Large intestine (tissue), 3 donors: ENCODE results near the gene CHST15. TPM values are rescaled to one million over a fixed set of nuclear protein-coding genes. Genes with fewer than 3 reads are reported as not detected.

ENCODE experiments used
- DNase-seq, 2 donors: peaks; one replicate each; pipeline versions ENCODE4 v3.0.0 to v3.0.0-alpha.2; 2013
- H3K27ac ChIP-seq: one replicate; pipeline ENCODE4 v1.5.1; 2013; ENCODE audit warnings: low read length
- H3K27me3 ChIP-seq: 2 replicates; pipeline ENCODE4 v1.6.1; 2013; ENCODE audit warnings: low read length; ENCODE audit not compliant: control insufficient read depth, insufficient read depth
- H3K36me3 ChIP-seq: 2 replicates; pipeline ENCODE4 v1.6.1; 2013; ENCODE audit warnings: low read length; ENCODE audit not compliant: control insufficient read depth, insufficient read depth
- H3K4me1 ChIP-seq: one replicate; pipeline ENCODE4 v1.6.1; 2013; ENCODE audit warnings: low read length; ENCODE audit not compliant: control insufficient read depth, insufficient read depth
- H3K4me3 ChIP-seq: one replicate; pipeline ENCODE4 v1.5.1; 2013; ENCODE audit warnings: low read length
- H3K9me3 ChIP-seq: one replicate; pipeline ENCODE4 v1.6.1; 2013; ENCODE audit warnings: mild to moderate bottlenecking, low read depth, low read length, moderate library complexity; ENCODE audit not compliant: control insufficient read depth
- WGBS: methylation state at CpG from one replicate; pipeline ENCODE4 v1.1.5; 2013; ENCODE audit warnings: low lambda C conversion rate; ENCODE audit not compliant: insufficient coverage; 5-methylcytosine and 5-hydroxymethylcytosine counted together
- polyA plus RNA-seq: library from polyadenylated mRNA; unstranded; fragments of 120-200 nt; gene quantifications from one replicate; pipeline ENCODE4 v1.2.1, GENCODE V29; 2013

The CHST15 gene
- polyA plus RNA-seq, 1 donor = 9.4 TPM

DNA sequence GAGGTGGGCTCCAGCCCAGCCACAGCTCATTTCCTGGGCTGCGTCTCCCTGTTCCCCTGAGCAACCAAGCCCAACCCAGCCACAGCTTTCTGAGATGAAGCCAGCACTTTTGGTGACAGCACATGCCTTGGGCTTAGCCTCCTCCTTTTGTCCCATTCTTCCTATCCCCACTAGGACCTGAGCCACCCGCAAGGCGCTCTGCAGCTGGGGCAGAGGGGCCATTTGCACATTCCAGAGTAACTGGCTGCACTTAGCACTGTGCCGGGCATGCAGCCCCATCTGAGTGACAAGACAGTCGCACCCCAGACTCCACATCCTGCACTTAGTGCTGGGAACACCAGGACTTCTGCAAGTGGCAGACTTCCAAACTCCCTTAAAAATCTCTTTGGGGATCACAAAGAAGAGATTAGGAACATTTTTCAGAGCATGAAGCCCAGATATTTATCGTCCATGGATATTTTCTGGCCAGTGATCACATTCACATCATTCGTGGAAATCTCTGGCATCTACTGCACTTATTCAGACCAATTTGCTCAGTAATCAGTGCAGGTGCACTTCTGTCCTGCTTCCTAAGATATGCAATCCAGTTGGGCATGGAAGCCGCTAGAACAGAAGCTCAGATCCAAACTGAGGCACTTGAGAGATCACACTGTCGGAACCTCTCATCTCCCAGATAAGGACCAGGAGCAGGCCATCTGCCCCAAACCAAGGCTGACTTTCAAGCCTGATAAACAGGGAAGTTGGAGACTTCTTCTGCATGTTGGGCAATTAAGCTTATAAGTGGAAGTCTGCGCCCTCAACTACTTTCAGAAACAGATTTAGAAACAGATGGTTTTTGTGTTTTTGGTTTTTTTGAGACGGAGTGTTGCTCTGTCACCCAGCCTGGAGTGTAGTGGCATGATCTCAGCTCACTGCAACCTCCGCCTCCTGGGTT is 26.4 kb downstream of the CHST15 start:
- H3K27ac ChIP-seq = no peak overlapping the region
- H3K4me1 ChIP-seq = peaks cover 19% of the 10 kb centered on the region
- no peaks in the 10 kb centered on the region for H3K36me3 ChIP-seq
- H3K27me3 ChIP-seq = peaks cover 7% of the 10 kb centered on the region
- 86% methylated on average over 1 of the region's 12 CpGs for WGBS
- H3K9me3 ChIP-seq = no peaks in the 10 kb centered on the region
- no peak for DNase-seq
- H3K4me3 ChIP-seq = no peak overlapping the region

DNA sequence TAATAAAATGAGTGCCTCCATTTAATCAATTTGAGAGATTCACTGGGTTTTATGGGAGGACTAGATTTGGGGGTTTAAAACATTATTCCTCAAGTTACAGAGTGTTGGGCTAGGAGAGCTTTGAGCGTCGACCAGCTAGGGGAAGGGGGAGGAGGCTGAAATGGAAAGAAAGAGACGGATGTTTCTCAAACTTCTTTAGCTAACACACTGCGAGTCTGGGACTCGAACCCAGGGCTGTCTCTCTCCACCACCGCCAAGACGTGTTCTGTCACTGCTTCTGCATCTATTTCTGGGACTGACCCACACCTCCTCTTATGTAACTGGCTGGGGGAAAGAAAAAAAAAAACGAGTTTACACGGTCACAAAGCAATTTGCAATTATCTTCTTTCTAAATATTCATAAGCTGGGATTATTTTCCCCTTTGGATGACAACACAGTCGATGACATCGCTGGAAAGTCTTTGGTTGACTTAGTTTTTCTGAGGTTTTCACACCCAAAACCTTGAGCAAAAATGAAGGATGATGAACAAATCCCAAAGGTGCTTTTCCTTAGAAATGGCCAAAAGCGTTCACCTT is 27.2 kb downstream of the CHST15 start:
- Histone ChIP-seq H3K27me3 (peaks cover 7% of the 10 kb centered on the region), H3K27ac (no peak overlapping the region), H3K9me3 (no peaks in the 10 kb centered on the region), H3K4me3 (no peak overlapping the region), H3K36me3 (no peaks in the 10 kb centered on the region), H3K4me1 (peaks cover 20% of the 10 kb centered on the region)
- DNase-seq = no peak
- WGBS = 63% methylated on average over 3 of the region's 12 CpGs

GRCh38 chr10:124065382-124066125 is 27.8 kb downstream of the CHST15 start:
- no peak overlapping the region for H3K4me3 ChIP-seq
- no peaks in the 10 kb centered on the region for H3K9me3 ChIP-seq
- H3K36me3 ChIP-seq = no peaks in the 10 kb centered on the region
- peak in 1 of 2 donors; percentile 17 for DNase-seq
- H3K4me1 ChIP-seq = peaks cover 20% of the 10 kb centered on the region
- 77% methylated on average over 3 of the region's 12 CpGs for WGBS
- H3K27me3 ChIP-seq = peaks cover 7% of the 10 kb centered on the region
- no peak overlapping the region for H3K27ac ChIP-seq

DNA sequence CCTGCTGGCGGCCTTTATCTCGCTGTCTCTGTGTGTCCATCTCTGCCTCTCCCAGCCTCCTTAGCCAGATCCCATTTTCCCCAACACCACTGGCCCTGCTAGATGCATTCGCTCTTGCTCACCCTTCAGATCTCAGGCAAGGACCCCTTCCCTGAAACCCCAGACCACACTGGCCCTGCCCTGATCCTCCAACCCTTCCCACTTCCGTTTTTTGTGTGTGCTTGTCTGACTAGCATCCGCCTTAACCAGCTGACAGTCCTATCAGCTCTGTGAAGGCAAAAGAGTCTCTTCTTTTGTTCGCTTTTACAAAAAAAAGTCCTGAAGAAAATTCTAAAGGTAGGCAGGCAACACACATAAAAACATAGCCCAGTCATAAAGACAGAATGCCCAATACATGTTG is 28.7 kb downstream of the CHST15 start:
- H3K4me1 ChIP-seq = peaks cover 20% of the 10 kb centered on the region
- no peak for DNase-seq
- no peak overlapping the region for H3K27ac ChIP-seq
- H3K27me3 ChIP-seq = peaks cover 7% of the 10 kb centered on the region
- H3K36me3 ChIP-seq = no peaks in the 10 kb centered on the region
- no CpG with 5 or more reads among the region's 6 CpGs for WGBS
- H3K4me3 ChIP-seq = no peak overlapping the region
- no peaks in the 10 kb centered on the region for H3K9me3 ChIP-seq

GRCh38 chr10:124063750-124064603 is 29.4 kb downstream of the CHST15 start:
- H3K9me3 ChIP-seq = no peaks in the 10 kb centered on the region
- peak in 1 of 2 donors; percentile 22 for DNase-seq
- peak overlapping the region; percentile 8 for H3K27ac ChIP-seq
- peaks cover 20% of the 10 kb centered on the region for H3K4me1 ChIP-seq
- H3K4me3 ChIP-seq = no peak overlapping the region
- no peaks in the 10 kb centered on the region for H3K36me3 ChIP-seq
- H3K27me3 ChIP-seq = peaks cover 7% of the 10 kb centered on the region
- WGBS = 21% methylated on average over 3 of the region's 18 CpGs

DNA sequence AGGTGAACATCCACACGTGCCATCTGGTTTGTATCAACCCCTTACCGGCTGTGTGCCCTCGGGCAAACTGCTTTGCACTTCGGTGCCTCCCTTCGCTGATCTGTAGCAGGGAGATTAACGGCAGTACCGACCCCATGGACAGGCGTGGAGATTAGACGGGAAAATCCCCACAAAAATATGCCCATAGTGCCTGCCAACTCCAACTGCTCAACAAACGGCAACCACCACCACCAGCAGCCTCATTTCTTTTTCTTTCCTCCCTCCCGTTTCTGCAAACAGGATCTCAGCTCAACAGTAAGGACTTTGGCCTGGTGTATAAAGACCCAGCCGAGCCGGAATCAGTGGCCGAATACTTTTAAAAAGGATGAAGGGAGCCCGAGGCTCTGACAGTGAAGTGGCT is 31.0 kb downstream of the CHST15 start:
- Histone ChIP-seq H3K4me1 (peaks cover 20% of the 10 kb centered on the region), H3K27me3 (peaks cover 7% of the 10 kb centered on the region), H3K4me3 (no peak overlapping the region), H3K9me3 (no peaks in the 10 kb centered on the region), H3K27ac (no peak overlapping the region), H3K36me3 (no peaks in the 10 kb centered on the region)
- DNase-seq = no peak
- WGBS = no CpG with 5 or more reads among the region's 15 CpGs

DNA sequence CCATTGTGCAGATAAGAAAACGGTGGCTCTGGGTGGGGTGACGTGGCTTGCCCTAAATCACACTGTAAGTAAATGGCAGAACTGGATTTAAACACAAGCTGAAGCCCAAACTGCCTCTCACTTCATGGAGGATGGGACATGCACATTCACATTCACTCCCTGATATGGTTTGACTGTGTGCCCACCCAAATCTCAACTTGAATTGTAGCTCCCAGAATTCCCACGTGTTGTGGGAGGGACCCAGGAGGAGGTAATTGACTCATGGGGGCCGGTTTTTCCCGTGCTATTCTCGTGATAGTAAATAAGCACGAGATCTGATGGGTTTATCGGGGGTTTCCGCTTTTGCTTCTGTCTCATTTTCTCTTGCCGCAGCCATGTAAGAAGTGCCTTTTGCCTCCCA is 32.4 kb downstream of the CHST15 start:
- H3K27me3 ChIP-seq = no peaks in the 10 kb centered on the region
- H3K4me3 ChIP-seq = no peak overlapping the region
- H3K36me3 ChIP-seq = no peaks in the 10 kb centered on the region
- H3K4me1 ChIP-seq = peaks cover 20% of the 10 kb centered on the region
- H3K27ac ChIP-seq = no peak overlapping the region
- WGBS = no CpG with 5 or more reads among the region's 10 CpGs
- no peak for DNase-seq
- peaks cover 3% of the 10 kb centered on the region for H3K9me3 ChIP-seq

DNA sequence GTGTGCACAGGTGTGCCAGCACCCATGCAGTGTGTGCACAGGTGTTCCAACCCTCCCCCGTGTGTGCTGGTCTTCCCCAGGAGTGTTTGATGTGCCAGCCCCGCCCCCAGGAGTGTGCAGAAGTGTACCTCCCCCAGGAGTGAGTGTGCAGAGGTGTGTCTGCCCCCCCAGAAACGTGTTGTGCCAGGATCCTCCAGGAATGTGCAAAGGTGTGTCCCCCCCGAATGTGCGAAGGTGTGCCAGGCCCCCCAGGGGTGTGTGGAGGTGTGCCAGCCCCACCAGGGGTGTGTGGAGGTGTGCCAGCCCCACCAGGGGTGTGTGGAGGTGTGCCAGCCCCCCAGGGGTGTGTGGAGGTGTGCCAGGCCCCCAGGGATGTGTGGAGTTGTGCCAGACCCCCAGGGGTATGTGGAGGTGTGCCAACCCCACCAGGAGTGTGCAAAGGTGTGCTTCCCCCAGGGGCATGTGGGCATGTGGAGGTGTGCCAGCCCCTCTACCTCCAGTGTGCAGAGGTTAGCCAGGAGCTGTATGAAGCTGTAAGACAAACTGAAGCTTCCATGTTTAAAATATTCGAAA is 33.2 kb downstream of the CHST15 start:
- no CpG with 5 or more reads among the region's 6 CpGs for WGBS
- no peak for DNase-seq
- peaks cover 14% of the 10 kb centered on the region for H3K4me1 ChIP-seq

DNA sequence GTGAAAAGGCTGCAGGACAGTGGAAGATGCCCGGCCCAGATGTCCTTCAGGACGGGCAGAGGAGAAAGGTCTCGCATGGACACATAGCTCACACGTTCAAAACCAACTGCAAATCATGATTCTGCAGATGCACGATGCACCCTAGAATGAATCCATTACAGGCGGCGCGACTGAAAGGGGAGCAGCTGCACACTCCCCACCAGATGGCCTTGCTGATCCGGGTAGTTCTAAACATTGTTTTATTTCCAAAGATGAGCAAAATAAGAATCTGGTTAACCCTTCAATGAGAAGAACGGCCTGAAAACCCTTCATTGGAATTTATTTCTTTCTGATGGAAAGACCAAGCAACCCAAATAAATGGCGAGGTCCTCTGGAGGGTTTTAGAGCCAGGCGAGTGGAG is 33.8 kb downstream of the CHST15 start:
- Histone ChIP-seq H3K27ac (no peak overlapping the region), H3K9me3 (peaks cover 3% of the 10 kb centered on the region), H3K4me1 (peaks cover 7% of the 10 kb centered on the region), H3K27me3 (no peaks in the 10 kb centered on the region), H3K4me3 (no peak overlapping the region), H3K36me3 (no peaks in the 10 kb centered on the region)
- no CpG with 5 or more reads among the region's 12 CpGs for WGBS
- no peak for DNase-seq

More for the DNA sequence above, 33.2 kb downstream of the CHST15 start:
- Histone ChIP-seq H3K27me3 (no peaks in the 10 kb centered on the region), H3K36me3 (no peaks in the 10 kb centered on the region), H3K27ac (no peak overlapping the region), H3K9me3 (peaks cover 3% of the 10 kb centered on the region), H3K4me3 (no peak overlapping the region)
